CD4-positive, alpha-beta T cell (primary cell): ENCODE results near the gene MEGF11. TPM values are rescaled to one million over a fixed set of nuclear protein-coding genes. Genes with fewer than 3 reads are reported as not detected.

Source experiments
- ATAC-seq: fragments of 200-7000 bp; cut with Tn5 transposase; one replicate; pipeline ENCODE4 v1.10.0; 2022; ENCODE audit warnings: mild to moderate bottlenecking; ENCODE audit not compliant: poor library complexity
- CTCF ChIA-PET: fragments of 350-600 bp; sonication (Branson Sonifier 250); formaldehyde crosslinking; loops from one replicate; lab custom pipeline; 2021; ENCODE audit warnings: antibody characterized with exemption, inconsistent platforms; lab: Charles Lee
- POLR2A ChIA-PET: fragments of 350-600 bp; sonication (Branson Sonifier 250); formaldehyde crosslinking; loops from one replicate; lab custom pipeline; 2021; ENCODE audit warnings: antibody characterized with exemption, inconsistent platforms; lab: Charles Lee
- DNase-seq, 14 experiments: peaks; one replicate each; pipeline ENCODE4 v3.0.0-alpha.2; 2013 to 2020; ENCODE audit warnings: mixed read lengths in 2 of 14
- H3K27ac ChIP-seq, 2 donors: one replicate each; pipeline versions ENCODE4 v1.5.1 to v1.7.0; 2013; ENCODE audit warnings: low read length in 2 of 2, low read depth in 1 of 2, mild to moderate bottlenecking in 1 of 2
- H3K27me3 ChIP-seq, 2 experiments: 1 replicate in 1 of 2; 2 replicates in 1 of 2; pipeline versions ENCODE4 v1.6.1 to v1.7.0; 2013; ENCODE audit warnings: low read length in 2 of 2, control low read depth in 1 of 2, mild to moderate bottlenecking in 1 of 2, moderate library complexity in 1 of 2; ENCODE audit not compliant: insufficient read depth in 2 of 2, control insufficient read depth in 1 of 2
- H3K36me3 ChIP-seq: one replicate; pipeline ENCODE4 v1.6.1; 2013; ENCODE audit warnings: low read length, control low read depth; ENCODE audit not compliant: insufficient read depth
- H3K4me1 ChIP-seq: one replicate; pipeline ENCODE4 v1.6.1; 2013; ENCODE audit warnings: low read length, control low read depth; ENCODE audit not compliant: insufficient read depth
- H3K4me3 ChIP-seq: one replicate; pipeline ENCODE4 v1.5.1; 2013; ENCODE audit warnings: mild to moderate bottlenecking, low read length, moderate library complexity
- H3K9me3 ChIP-seq, 2 experiments: 1 replicate in 1 of 2; 2 replicates in 1 of 2; pipeline versions ENCODE4 v1.6.1 to v1.7.0; 2013; ENCODE audit warnings: low read length in 2 of 2, mild to moderate bottlenecking in 2 of 2, control low read depth in 1 of 2, moderate library complexity in 1 of 2; ENCODE audit not compliant: control insufficient read depth in 1 of 2, insufficient read depth in 1 of 2
- H3K27ac Mint-ChIP-seq: one replicate; pipeline ENCODE4 v1.8.0; 2020; ENCODE audit warnings: mixed read lengths
- H3K27me3 Mint-ChIP-seq: one replicate; pipeline ENCODE4 v1.8.0; 2021; ENCODE audit warnings: mixed read lengths
- H3K36me3 Mint-ChIP-seq: one replicate; pipeline ENCODE4 v1.8.0; 2021; ENCODE audit warnings: low read depth, mixed read lengths
- H3K4me1 Mint-ChIP-seq: one replicate; pipeline ENCODE4 v1.8.0; 2021; ENCODE audit warnings: low read depth, mixed read lengths
- H3K4me3 Mint-ChIP-seq: one replicate; pipeline ENCODE4 v1.8.0; 2020; ENCODE audit warnings: mild to moderate bottlenecking, mixed read lengths
- H3K9me3 Mint-ChIP-seq: one replicate; pipeline ENCODE4 v1.8.0; 2020; ENCODE audit warnings: mixed read lengths
- intact Hi-C, 2 experiments: fragments of 100-400 bp; cut with DNase I in 1 of 2; cut with micrococcal nuclease in 1 of 2; formaldehyde crosslinking; loops; one replicate each; pipeline versions ENCODE4 v1.15.1 to v1.9.0; 2023 to 2025; cut with DNase I, micrococcal nuclease
- total RNA-seq, 174 experiments: library from RNA in 2 of 174; stranded (reverse) in 2 of 174; gene quantifications; one replicate each; pipeline ENCODE4 v1.2.3 and lab custom pipeline; 2021 to 2026
- TF ChIP-seq, protein P1 (sequence below): fragments of 200-600 bp; IDR thresholded peaks from one replicate; pipeline ENCODE4 v1.8.0; 2022; ENCODE audit warnings: antibody characterized with exemption, mild to moderate bottlenecking

MEGF11 gene
- total RNA-seq, 2 experiments from 2014 or later = not detected

DNA sequence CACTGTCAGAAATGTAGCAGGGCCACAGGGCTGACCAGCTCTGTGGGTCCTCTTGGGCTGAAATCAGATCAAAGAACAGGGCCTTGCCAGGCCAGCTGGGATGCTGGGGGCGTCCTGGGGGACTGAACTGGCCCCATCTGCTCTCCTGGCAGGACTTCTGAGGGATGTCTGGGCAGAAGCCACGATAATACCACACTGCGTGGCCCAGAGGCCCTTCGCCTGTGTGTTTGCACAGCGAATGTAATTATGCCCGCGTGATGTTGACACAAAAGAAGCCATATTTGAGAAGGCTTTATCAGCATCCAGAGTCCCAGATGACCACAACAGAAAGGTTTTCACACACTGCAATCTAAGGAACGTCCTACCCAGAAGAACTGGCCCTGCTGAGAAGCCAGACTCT is 210.3 kb downstream of the MEGF11 start:
- no peak for DNase-seq
- H3K36me3 Mint-ChIP-seq = no peaks in the 10 kb centered on the region
- ATAC-seq = no peak

DNA sequence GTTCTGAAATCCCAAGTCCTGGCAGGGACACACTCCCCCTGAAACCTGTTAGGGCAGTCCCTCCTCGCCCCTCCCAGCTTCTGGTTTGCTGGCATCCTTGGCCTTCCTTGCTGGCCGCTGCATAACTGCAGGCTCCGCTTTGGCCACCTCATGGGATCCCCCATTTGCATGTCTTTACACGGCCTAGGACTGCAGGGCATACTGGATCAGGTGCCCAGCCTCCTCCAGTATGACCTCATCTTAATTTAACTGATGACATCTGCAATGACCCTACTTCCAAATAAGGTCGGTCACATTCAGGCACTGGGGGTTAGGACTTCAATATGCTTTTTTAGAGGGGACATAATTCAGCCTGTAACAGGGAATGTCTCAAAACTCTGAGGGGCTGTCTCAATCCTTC is 210.9 kb downstream of the MEGF11 start:
- ATAC-seq (no peak), DNase-seq (no peak)
- peaks cover 10 to 11% of the 10 kb centered on the region in 2 experiments for H3K27me3 ChIP-seq
- TF ChIP-seq, protein P1, sequence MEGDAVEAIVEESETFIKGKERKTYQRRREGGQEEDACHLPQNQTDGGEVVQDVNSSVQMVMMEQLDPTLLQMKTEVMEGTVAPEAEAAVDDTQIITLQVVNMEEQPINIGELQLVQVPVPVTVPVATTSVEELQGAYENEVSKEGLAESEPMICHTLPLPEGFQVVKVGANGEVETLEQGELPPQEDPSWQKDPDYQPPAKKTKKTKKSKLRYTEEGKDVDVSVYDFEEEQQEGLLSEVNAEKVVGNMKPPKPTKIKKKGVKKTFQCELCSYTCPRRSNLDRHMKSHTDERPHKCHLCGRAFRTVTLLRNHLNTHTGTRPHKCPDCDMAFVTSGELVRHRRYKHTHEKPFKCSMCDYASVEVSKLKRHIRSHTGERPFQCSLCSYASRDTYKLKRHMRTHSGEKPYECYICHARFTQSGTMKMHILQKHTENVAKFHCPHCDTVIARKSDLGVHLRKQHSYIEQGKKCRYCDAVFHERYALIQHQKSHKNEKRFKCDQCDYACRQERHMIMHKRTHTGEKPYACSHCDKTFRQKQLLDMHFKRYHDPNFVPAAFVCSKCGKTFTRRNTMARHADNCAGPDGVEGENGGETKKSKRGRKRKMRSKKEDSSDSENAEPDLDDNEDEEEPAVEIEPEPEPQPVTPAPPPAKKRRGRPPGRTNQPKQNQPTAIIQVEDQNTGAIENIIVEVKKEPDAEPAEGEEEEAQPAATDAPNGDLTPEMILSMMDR = no peak
- CTCF ChIA-PET = no interaction called here
- H3K4me3 Mint-ChIP-seq = no peak overlapping the region
- POLR2A ChIA-PET = no interaction called here
- no peak overlapping the region for H3K27ac ChIP-seq
- no peak overlapping the region for H3K27ac Mint-ChIP-seq
- H3K9me3 ChIP-seq = no peaks in the 10 kb centered on the region
- intact Hi-C loops = no loop called here
- H3K36me3 ChIP-seq = no peaks in the 10 kb centered on the region
- H3K9me3 Mint-ChIP-seq = no peaks in the 10 kb centered on the region
- no peaks in the 10 kb centered on the region for H3K36me3 Mint-ChIP-seq
- no peak overlapping the region for H3K4me3 ChIP-seq
- H3K4me1 Mint-ChIP-seq = no peaks in the 10 kb centered on the region
- H3K27me3 Mint-ChIP-seq = peaks cover 41% of the 10 kb centered on the region
- no peaks in the 10 kb centered on the region for H3K4me1 ChIP-seq

More for the DNA sequence above, 210.3 kb downstream of the MEGF11 start:
- Mint-ChIP-seq H3K4me3 (no peak overlapping the region), H3K27ac (no peak overlapping the region), H3K4me1 (no peaks in the 10 kb centered on the region), H3K9me3 (no peaks in the 10 kb centered on the region), H3K27me3 (peaks cover 36% of the 10 kb centered on the region)
- no peak overlapping the region for H3K4me3 ChIP-seq
- H3K9me3 ChIP-seq = no peaks in the 10 kb centered on the region
- TF ChIP-seq, protein P1 = no peak
- POLR2A ChIA-PET = no interaction called here
- CTCF ChIA-PET = no interaction called here
- no peaks in the 10 kb centered on the region for H3K4me1 ChIP-seq
- H3K27ac ChIP-seq = no peak overlapping the region
- H3K36me3 ChIP-seq = no peaks in the 10 kb centered on the region
- intact Hi-C loops = no loop called here
- H3K27me3 ChIP-seq = peaks cover 10 to 11% of the 10 kb centered on the region in 2 experiments

DNA sequence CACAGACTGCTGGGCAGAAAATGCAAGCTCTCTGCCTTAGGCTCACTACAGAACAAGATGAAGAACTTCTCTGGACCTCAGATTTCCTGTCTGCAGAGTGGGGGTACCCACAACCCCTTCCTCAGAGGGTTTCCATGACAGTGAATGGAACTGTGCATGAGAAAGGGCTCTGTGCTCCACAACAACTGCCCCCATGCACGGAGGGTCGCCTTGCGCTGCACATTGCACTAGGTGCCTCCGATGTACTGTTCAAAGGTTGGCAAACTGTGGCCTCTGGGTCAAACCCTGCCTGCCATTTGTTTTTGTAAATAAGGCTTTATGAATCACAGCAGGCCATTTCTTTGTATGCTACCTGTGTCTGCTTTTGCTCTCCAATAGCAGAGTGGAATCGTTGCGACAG is 212.3 kb downstream of the MEGF11 start:
- no peaks in the 10 kb centered on the region for H3K9me3 ChIP-seq
- no peaks in the 10 kb centered on the region for H3K36me3 ChIP-seq
- TF ChIP-seq, protein P1 = no peak
- H3K9me3 Mint-ChIP-seq = no peaks in the 10 kb centered on the region
- H3K4me1 ChIP-seq = no peaks in the 10 kb centered on the region
- ChIA-PET POLR2A (no interaction called here), CTCF (no interaction called here)
- H3K4me1 Mint-ChIP-seq = no peaks in the 10 kb centered on the region
- no peak overlapping the region for H3K4me3 ChIP-seq
- DNase-seq = no peak
- H3K27me3 Mint-ChIP-seq = peaks cover 52% of the 10 kb centered on the region
- no peak for ATAC-seq
- H3K27ac Mint-ChIP-seq = no peak overlapping the region
- H3K27me3 ChIP-seq = peaks cover 11 to 12% of the 10 kb centered on the region in 2 experiments
- intact Hi-C loops = no loop called here
- H3K36me3 Mint-ChIP-seq = no peaks in the 10 kb centered on the region
- no peak overlapping the region for H3K4me3 Mint-ChIP-seq
- H3K27ac ChIP-seq = no peak overlapping the region
